GM12878 (cell line): ENCODE measurements around the gene TBC1D2B. TPM values are rescaled to one million over a fixed set of nuclear protein-coding genes. Genes with fewer than 3 reads are reported as not detected.

ENCODE experiments used
- BCL11A ChIP-seq: IDR thresholded peaks from 2 replicates; pipeline ENCODE4 v1.6.1; 2011; ENCODE audit warnings: low read depth, low read length
- BCL3 ChIP-seq: IDR thresholded peaks from 2 replicates; pipeline ENCODE4 v1.6.1; 2011; ENCODE audit warnings: borderline replicate concordance, low read depth, mild to moderate bottlenecking, moderate library complexity, low read length; ENCODE audit not compliant: insufficient read depth, poor library complexity, severe bottlenecking
- CBX5 ChIP-seq: sonication (generic); IDR thresholded peaks from 2 replicates; pipeline ENCODE4 v1.6.1; 2016; ENCODE audit warnings: low read depth, moderate library complexity, mild to moderate bottlenecking, inconsistent platforms
- E2F4 ChIP-seq: IDR thresholded peaks from 2 replicates; pipeline ENCODE4 v1.6.1; 2012; ENCODE audit warnings: low read depth, low read length, improper control_type of control experiment
- EGR1 ChIP-seq, 2 experiments: IDR thresholded peaks; 1 replicate in 1 of 2; 2 replicates in 1 of 2; pipeline ENCODE4 v1.6.1; 2011 to 2012; ENCODE audit warnings: low read depth in 2 of 2, low read length in 2 of 2, borderline replicate concordance in 1 of 2, mild to moderate bottlenecking in 1 of 2, moderate library complexity in 1 of 2
- ETV6 ChIP-seq, 2 experiments: fragments of 450-650 bp in 1 of 2; IDR thresholded peaks in 1 of 2; conservative IDR thresholded peaks in 1 of 2; 2 replicates each; pipeline ENCODE4 v1.6.1; 2014; ENCODE audit warnings: antibody characterized with exemption in 1 of 2, borderline replicate concordance in 1 of 2, low read depth in 1 of 2, mild to moderate bottlenecking in 1 of 2, moderate library complexity in 1 of 2
- GATAD2B ChIP-seq: fragments of 450-650 bp; conservative IDR thresholded peaks from 2 replicates; pipeline ENCODE4 v1.6.1; 2017; ENCODE audit warnings: low read depth, mild to moderate bottlenecking, moderate library complexity
- NFYA ChIP-seq: IDR thresholded peaks from 2 replicates; pipeline ENCODE4 v1.6.1; 2011; ENCODE audit warnings: low read depth, mild to moderate bottlenecking, low read length, improper control_type of control experiment, borderline replicate concordance
- PKNOX1 ChIP-seq: fragments of 450-650 bp; IDR thresholded peaks from 2 replicates; pipeline ENCODE4 v1.6.1; 2016; ENCODE audit warnings: mild to moderate bottlenecking
- POU2F2 ChIP-seq: IDR thresholded peaks from 3 replicates; pipeline ENCODE4 v1.6.1; 2011; ENCODE audit warnings: low read depth, mild to moderate bottlenecking, low read length, borderline replicate concordance
- PRDM15 ChIP-seq: fragments of 450-650 bp; formaldehyde crosslinking; IDR thresholded peaks from 2 replicates; pipeline ENCODE4 v1.4.0; 2020; ENCODE audit warnings: mild to moderate bottlenecking, moderate library complexity
- SP1 ChIP-seq: IDR thresholded peaks from one replicate; pipeline ENCODE4 v1.6.1; 2011; ENCODE audit warnings: low read depth, low read length
- SREBF1 ChIP-seq: IDR thresholded peaks from 2 replicates; pipeline ENCODE4 v1.6.1; 2012; ENCODE audit warnings: mild to moderate bottlenecking, low read length
- SRF ChIP-seq, 2 experiments: IDR thresholded peaks; 2 replicates each; pipeline ENCODE4 v1.6.1; 2011; ENCODE audit warnings: low read depth in 2 of 2, low read length in 2 of 2, mild to moderate bottlenecking in 1 of 2, moderate library complexity in 1 of 2
- TAF1 ChIP-seq: IDR thresholded peaks from 2 replicates; pipeline ENCODE4 v1.6.1; 2011; ENCODE audit warnings: mild to moderate bottlenecking, low read depth, low read length, borderline replicate concordance
- TBL1XR1 ChIP-seq: IDR thresholded peaks from 2 replicates; pipeline ENCODE4 v1.6.1; 2012; ENCODE audit warnings: low read depth, low read length, improper control_type of control experiment
- YY1 ChIP-seq: IDR thresholded peaks from 2 replicates; pipeline ENCODE4 v1.6.1; 2011; ENCODE audit warnings: low read depth, mild to moderate bottlenecking, low read length
- ZNF217 ChIP-seq: fragments of 450-650 bp; IDR thresholded peaks from 2 replicates; pipeline ENCODE4 v1.6.1; 2017; ENCODE audit warnings: antibody characterized with exemption, mild to moderate bottlenecking
- ZNF622 ChIP-seq: fragments of 450-650 bp; IDR thresholded peaks from 2 replicates; pipeline ENCODE4 v1.6.1; 2017; ENCODE audit warnings: mild to moderate bottlenecking, inconsistent platforms
- polyA plus RNA-seq, 11 experiments: library from polyadenylated mRNA; depleted of rRNA in 4 of 11; unstranded in 6 of 11; stranded (reverse) in 5 of 11; fragments of >200 nt; fragmentation: Nextera tagmentation in 4 of 11; fragmentation: Illumina TruSeq in 1 of 11; extraction: Ambion mirVana in 4 of 11; extraction: Trizol in 1 of 11; gene quantifications; 1 replicate in 1 of 11; 2 replicates in 10 of 11; pipeline versions ENCODE4 v1.2.1 to v1.2.3, GENCODE V29; 2011 to 2016; ENCODE audit warnings: inconsistent platforms in 2 of 11, missing spikeins in 2 of 11, low read depth in 1 of 11
- total RNA-seq, 4 experiments: library from RNA; depleted of rRNA in 3 of 4; stranded (reverse); fragments of >200 nt in 3 of 4; fragmentation: Illumina TruSeq in 1 of 4; extraction: Trizol in 1 of 4; gene quantifications; 2 replicates each; pipeline versions ENCODE4 v1.2.1 to v1.2.3, GENCODE V29; 2013 to 2021

The TBC1D2B gene
- total and polyA plus RNA-seq, 10 of the 15 experiments (the other 5 are each of a cell fraction or from before 2014, with no cell fraction given) = 1.3 to 53.4 (median 19.4) TPM

GRCh38 chr15:78108300-78109084, 31.0 kb upstream of the TBC1D2B start (continued):
- no peak for TF ChIP-seq PRDM15 (CRISPR knock-in tag)
- TF ChIP-seq GATAD2B = no peak
- TF ChIP-seq SRF (IDR thresholded peaks at IDR 0.05; ENCODE audit: low read depth in 2 of 2, low read length in 2 of 2) = no peak
- no peak for TF ChIP-seq EGR1 (IDR thresholded peaks at IDR 0.05; ENCODE audit: borderline replicate concordance in 1 of 2, low read depth in 2 of 2, low read length in 2 of 2)
- no peak for TF ChIP-seq SP1
- peak; percentile 82 for TF ChIP-seq YY1
- TF ChIP-seq BCL3 = no peak
- TF ChIP-seq SREBF1 = no peak
- no peak for TF ChIP-seq BCL11A
- no peak for TF ChIP-seq ZNF622
- TF ChIP-seq ETV6 (conservative IDR thresholded peaks at IDR 0.05 in 1 of 2, IDR thresholded peaks at IDR 0.05 in 1 of 2; ENCODE audit: borderline replicate concordance in 1 of 2, low read depth in 1 of 2) = no peak
- TF ChIP-seq TAF1 = no peak
- TF ChIP-seq CBX5 = no peak
- TF ChIP-seq PKNOX1 = no peak
- TF ChIP-seq POU2F2 = peak; percentile 38; the same call in 1 of the 3 replicates
- TF ChIP-seq ZNF217 = no peak
- no peak for TF ChIP-seq NFYA
- TF ChIP-seq TBL1XR1 = no peak
- TF ChIP-seq E2F4 = no peak
